Skeletal muscle satellite cell (primary cell): ENCODE measurements around the gene RNPEP.
A peak's percentile ranks its signal among the peaks of the same experiment; 100 is the strongest.

Experiments used
- H3K27me3 ChIP-seq: 2 replicates; pipeline ENCODE4 v1.7.0; 2013; ENCODE audit warnings: low read length; ENCODE audit not compliant: control insufficient read depth, insufficient read depth
- H3K36me3 ChIP-seq: 2 replicates; pipeline ENCODE4 v1.7.0; 2013; ENCODE audit warnings: mild to moderate bottlenecking, control low read depth, low read length; ENCODE audit not compliant: insufficient read depth
- H3K4me1 ChIP-seq: 2 replicates; pipeline ENCODE4 v1.7.0; 2013; ENCODE audit warnings: low read length; ENCODE audit not compliant: control insufficient read depth, insufficient read depth
- H3K4me2 ChIP-seq: 2 replicates; pipeline ENCODE4 v1.7.0; 2013; ENCODE audit warnings: mild to moderate bottlenecking, low read length
- H3K4me3 ChIP-seq: 2 replicates; pipeline ENCODE4 v1.7.0; 2013; ENCODE audit warnings: low read length
- H3K9ac ChIP-seq: 2 replicates; pipeline ENCODE4 v1.7.0; 2013; ENCODE audit warnings: mild to moderate bottlenecking, low read depth, low read length, moderate library complexity
- H3K9me3 ChIP-seq: replicated peaks from 2 replicates; pipeline ENCODE4 v1.7.0; 2013; ENCODE audit warnings: mild to moderate bottlenecking, control low read depth, low read length

RNPEP gene

GRCh38 chr1:201966171-201966570 lies 16.3 kb upstream of the RNPEP start:
- Histone ChIP-seq H3K9ac (no peak overlapping the region), H3K4me3 (no peak overlapping the region), H3K36me3 (peaks cover 65% of the 10 kb centered on the region), H3K4me2 (no peak overlapping the region), H3K9me3 (no peaks in the 10 kb centered on the region), H3K4me1 (no peaks in the 10 kb centered on the region), H3K27me3 (no peaks in the 10 kb centered on the region)

- no peaks in the 10 kb centered on the region for H3K4me1 ChIP-seq
- no peaks in the 10 kb centered on the region for H3K9me3 ChIP-seq
- H3K36me3 ChIP-seq: peaks cover 47% of the 10 kb centered on the region
- H3K27me3 ChIP-seq: no peaks in the 10 kb centered on the region
- no peak overlapping the region for H3K4me2 ChIP-seq
- no peak overlapping the region for H3K4me3 ChIP-seq
- no peak overlapping the region for H3K9ac ChIP-seq
Measured at GRCh38 chr1:201968202-201968925, 14.1 kb upstream of the RNPEP start.

GRCh38 chr1:201970334-201971159 lies 11.9 kb upstream of the RNPEP start:
- Histone ChIP-seq H3K4me2 (no peak overlapping the region), H3K9me3 (no peaks in the 10 kb centered on the region), H3K27me3 (no peaks in the 10 kb centered on the region), H3K36me3 (peaks cover 32% of the 10 kb centered on the region), H3K4me3 (no peak overlapping the region), H3K4me1 (no peaks in the 10 kb centered on the region), H3K9ac (no peak overlapping the region)

GRCh38 chr1:201982082-201982622 lies 296 bp upstream of the RNPEP start:
- no peaks in the 10 kb centered on the region for H3K27me3 ChIP-seq
- peak overlapping the region; percentile 96 for H3K4me2 ChIP-seq
- H3K4me3 ChIP-seq: peak overlapping the region; percentile 89
- no peaks in the 10 kb centered on the region for H3K9me3 ChIP-seq
- no peaks in the 10 kb centered on the region for H3K36me3 ChIP-seq
- peaks cover 17% of the 10 kb centered on the region for H3K4me1 ChIP-seq
- H3K9ac ChIP-seq: peak overlapping the region; percentile 94

- H3K4me3 ChIP-seq: peak overlapping the region; percentile 89
- H3K4me2 ChIP-seq: peak overlapping the region; percentile 96
- H3K27me3 ChIP-seq: no peaks in the 10 kb centered on the region
- peaks cover 17% of the 10 kb centered on the region for H3K4me1 ChIP-seq
- H3K9me3 ChIP-seq: no peaks in the 10 kb centered on the region
- no peaks in the 10 kb centered on the region for H3K36me3 ChIP-seq
- peak overlapping the region; percentile 94 for H3K9ac ChIP-seq
Measured at GRCh38 chr1:201983380-201983805, 945 bp downstream of the RNPEP start.

- H3K27me3 ChIP-seq: no peaks in the 10 kb centered on the region
- H3K4me1 ChIP-seq: peaks cover 17% of the 10 kb centered on the region
- H3K4me3 ChIP-seq: no peak overlapping the region
- H3K9me3 ChIP-seq: no peaks in the 10 kb centered on the region
- no peak overlapping the region for H3K9ac ChIP-seq
- H3K4me2 ChIP-seq: peak overlapping the region; percentile 96
- peaks cover 10% of the 10 kb centered on the region for H3K36me3 ChIP-seq
Measured at GRCh38 chr1:201984446-201984845, 2.0 kb downstream of the RNPEP start.

- Histone ChIP-seq H3K4me3 (no peak overlapping the region), H3K4me2 (no peak overlapping the region), H3K27me3 (no peaks in the 10 kb centered on the region), H3K9me3 (no peaks in the 10 kb centered on the region), H3K4me1 (peaks cover 17% of the 10 kb centered on the region), H3K9ac (no peak overlapping the region), H3K36me3 (peaks cover 19% of the 10 kb centered on the region)
Measured at GRCh38 chr1:201985355-201985754, 2.9 kb downstream of the RNPEP start.

- Histone ChIP-seq H3K4me3 (no peak overlapping the region), H3K36me3 (peaks cover 43% of the 10 kb centered on the region), H3K4me1 (peaks cover 9% of the 10 kb centered on the region), H3K9ac (no peak overlapping the region), H3K9me3 (no peaks in the 10 kb centered on the region), H3K4me2 (no peak overlapping the region), H3K27me3 (no peaks in the 10 kb centered on the region)
Measured at GRCh38 chr1:201988601-201989000, 6.2 kb downstream of the RNPEP start.

GRCh38 chr1:201989354-201990128 lies 7.1 kb downstream of the RNPEP start:
- Histone ChIP-seq H3K4me3 (no peak overlapping the region), H3K9ac (no peak overlapping the region), H3K9me3 (no peaks in the 10 kb centered on the region), H3K36me3 (peaks cover 50% of the 10 kb centered on the region), H3K4me1 (no peaks in the 10 kb centered on the region), H3K4me2 (no peak overlapping the region), H3K27me3 (no peaks in the 10 kb centered on the region)

GRCh38 chr1:201990427-201990826 lies 8.0 kb downstream of the RNPEP start:
- Histone ChIP-seq H3K36me3 (peaks cover 50% of the 10 kb centered on the region), H3K4me2 (no peak overlapping the region)

GRCh38 chr1:201999625-202000238 lies 17.3 kb downstream of the RNPEP start:
- no peak overlapping the region for H3K9ac ChIP-seq
- H3K9me3 ChIP-seq: no peaks in the 10 kb centered on the region
- H3K4me3 ChIP-seq: no peak overlapping the region
- peaks cover 64% of the 10 kb centered on the region for H3K36me3 ChIP-seq
- H3K4me2 ChIP-seq: no peak overlapping the region
- H3K4me1 ChIP-seq: no peaks in the 10 kb centered on the region
- no peaks in the 10 kb centered on the region for H3K27me3 ChIP-seq

More at GRCh38 chr1:201990427-201990826, 8.0 kb downstream of the RNPEP start:
- Histone ChIP-seq H3K4me1 (no peaks in the 10 kb centered on the region), H3K9me3 (no peaks in the 10 kb centered on the region), H3K9ac (no peak overlapping the region), H3K4me3 (no peak overlapping the region), H3K27me3 (no peaks in the 10 kb centered on the region)
